ENCODE results near the gene CAPN5. TPM values are rescaled to one million over a fixed set of nuclear protein-coding genes. Genes with fewer than 3 reads are reported as not detected.

The CAPN5 gene
- total RNA-seq, 1 donor from 2014 or later = 8.6 TPM

DNA sequence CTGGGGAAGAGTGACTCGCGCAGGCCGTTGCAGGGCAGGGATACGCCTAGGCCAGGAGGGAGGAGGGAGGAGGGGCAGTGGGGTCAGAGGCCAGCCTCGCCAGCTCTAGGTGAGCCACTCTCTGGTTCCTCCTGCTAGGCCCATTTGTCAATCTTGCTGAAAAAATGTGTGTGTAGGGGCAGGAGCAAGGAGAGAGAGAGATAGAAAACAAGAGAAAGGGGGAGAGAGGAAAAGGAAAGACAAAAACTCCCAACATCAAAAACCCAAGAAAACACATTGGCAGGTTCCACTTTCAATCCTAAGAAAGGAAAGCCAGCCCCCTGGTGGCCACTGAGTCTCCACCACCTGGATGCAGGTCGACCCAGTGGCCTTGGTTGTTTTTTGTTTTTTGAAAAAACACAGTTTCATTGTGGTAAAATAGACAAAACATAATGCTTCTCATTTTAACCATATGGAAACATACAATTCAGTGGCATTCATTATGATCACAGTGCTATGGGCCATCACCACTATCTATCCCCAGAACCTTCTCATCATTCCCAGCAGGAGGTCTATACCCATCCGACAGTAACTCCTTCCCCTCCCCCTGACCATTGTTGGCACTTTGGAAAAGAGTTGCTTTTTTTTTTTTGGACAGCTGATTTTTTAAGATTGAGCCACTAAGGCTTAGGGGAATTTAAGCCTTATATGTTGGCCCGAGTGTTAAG is 46.8 kb downstream of the CAPN5 start:
- FAIRE-seq (no peak), DNase-seq (ENCODE audit: low spot score in 2 of 2) (peak in 1 of 2 donors; percentile 69)

DNA sequence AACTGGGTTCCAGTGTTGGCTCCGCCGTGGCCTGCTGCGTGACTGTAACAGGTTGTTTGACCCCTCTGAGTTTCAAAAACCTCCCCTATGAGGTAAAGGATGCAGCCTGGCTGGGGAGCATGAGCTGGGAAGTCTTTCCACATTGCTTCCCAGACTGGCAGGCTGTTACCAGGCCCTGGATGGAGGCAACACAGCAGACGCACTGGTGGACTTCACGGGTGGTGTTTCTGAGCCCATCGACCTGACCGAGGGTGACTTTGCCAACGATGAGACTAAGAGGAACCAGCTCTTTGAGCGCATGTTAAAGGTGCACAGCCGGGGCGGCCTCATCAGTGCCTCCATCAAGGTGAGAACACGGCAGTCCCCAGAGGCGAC is 47.3 kb downstream of the CAPN5 start:
- DNase-seq (ENCODE audit: low spot score in 2 of 2) (no peak), FAIRE-seq (no peak)

DNA sequence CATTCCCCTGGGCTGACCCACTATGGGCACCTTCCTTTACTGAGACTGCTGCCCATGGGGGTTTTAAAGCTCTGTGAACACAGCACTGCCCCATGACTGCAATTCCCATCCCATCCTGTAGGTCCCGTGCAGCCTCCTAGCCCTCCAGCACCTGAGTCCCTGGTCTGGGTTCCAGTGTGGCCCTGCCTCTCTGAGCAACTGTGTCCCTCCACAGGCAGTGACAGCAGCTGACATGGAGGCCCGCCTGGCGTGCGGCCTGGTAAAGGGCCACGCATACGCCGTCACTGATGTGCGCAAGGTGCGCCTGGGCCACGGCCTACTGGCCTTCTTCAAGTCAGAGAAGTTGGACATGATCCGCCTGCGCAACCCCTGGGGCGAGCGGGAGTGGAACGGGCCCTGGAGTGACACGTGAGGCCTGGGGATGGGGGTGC is 48.4 kb downstream of the CAPN5 start:
- DNase-seq (ENCODE audit: low spot score in 2 of 2) = no peak
- FAIRE-seq = no peak

DNA sequence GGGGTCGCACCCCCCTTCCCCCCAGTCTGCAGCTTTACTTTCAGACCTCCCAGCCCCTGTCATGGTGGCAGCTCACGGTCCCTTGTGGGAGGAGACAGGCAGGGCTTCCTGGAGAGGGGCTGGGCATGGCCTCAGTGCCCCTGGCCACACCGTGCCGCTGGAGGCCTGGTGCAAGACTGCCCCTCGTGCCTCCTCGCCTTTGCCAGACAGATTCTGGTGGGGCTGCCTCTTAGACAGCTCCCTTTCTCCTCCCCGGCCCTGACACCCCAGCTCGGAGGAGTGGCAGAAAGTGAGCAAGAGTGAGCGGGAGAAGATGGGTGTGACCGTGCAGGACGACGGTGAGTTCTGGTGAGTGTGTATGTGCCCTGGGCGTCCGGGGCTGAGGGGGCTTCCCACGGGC is 49.2 kb downstream of the CAPN5 start:
- DNase-seq (ENCODE audit: low spot score in 2 of 2) (no peak), FAIRE-seq (no peak)

DNA sequence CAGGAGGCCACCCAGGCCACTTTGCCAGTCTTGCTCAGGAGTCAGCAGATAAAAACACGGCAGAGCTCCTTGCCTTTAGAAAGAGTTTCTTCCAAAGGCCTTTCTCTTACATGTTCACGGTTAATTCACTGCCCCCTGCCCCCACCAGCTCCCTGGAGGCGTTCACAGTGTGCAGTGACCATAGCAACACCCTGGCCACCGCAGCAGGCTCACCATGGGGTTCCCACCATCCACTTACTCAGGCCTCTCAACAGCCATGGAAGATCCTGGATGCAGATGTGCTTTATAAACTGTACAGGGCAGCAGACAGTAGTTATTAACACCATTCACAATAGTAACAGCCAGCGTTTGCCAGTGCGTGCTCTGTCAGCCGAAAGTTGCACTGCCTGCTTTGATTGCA is 50.7 kb downstream of the CAPN5 start:
- FAIRE-seq = no peak

DNA sequence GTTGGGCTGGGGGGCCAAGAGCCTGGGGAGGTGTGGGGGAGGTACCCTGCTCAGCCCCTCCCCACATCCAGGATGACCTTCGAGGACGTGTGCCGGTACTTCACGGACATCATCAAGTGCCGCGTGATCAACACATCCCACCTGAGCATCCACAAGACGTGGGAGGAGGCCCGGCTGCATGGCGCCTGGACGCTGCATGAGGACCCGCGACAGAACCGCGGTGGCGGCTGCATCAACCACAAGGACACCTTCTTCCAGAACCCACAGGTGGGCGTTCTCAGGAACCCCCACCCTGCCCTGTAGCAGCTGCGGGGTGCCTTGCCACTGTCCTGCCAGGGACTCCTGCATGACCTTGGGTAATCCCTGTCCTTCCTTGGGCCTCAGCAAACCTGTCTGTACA is 51.3 kb downstream of the CAPN5 start:
- no peak for FAIRE-seq
- no peak for DNase-seq (ENCODE audit: low spot score in 2 of 2)

More for the DNA sequence above, 50.7 kb downstream of the CAPN5 start:
- no peak for DNase-seq (ENCODE audit: low spot score in 2 of 2)

DNA sequence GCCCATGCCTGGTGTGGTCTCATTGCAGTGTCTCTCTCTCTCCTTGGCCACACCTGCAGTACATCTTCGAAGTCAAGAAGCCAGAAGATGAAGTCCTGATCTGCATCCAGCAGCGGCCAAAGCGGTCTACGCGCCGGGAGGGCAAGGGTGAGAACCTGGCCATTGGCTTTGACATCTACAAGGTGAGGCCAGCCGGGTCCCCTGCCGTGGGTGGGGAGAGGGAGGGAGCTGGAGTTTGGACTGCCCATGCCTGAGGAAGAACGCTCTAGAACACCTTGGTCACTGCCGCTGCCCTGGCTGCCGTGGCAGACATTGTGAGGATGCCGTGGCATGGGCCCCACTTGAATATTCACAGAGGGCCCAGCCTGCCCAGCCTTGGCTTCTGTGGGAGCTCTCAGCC is 52.2 kb downstream of the CAPN5 start:
- FAIRE-seq (no peak), DNase-seq (ENCODE audit: low spot score in 2 of 2) (no peak)

DNA sequence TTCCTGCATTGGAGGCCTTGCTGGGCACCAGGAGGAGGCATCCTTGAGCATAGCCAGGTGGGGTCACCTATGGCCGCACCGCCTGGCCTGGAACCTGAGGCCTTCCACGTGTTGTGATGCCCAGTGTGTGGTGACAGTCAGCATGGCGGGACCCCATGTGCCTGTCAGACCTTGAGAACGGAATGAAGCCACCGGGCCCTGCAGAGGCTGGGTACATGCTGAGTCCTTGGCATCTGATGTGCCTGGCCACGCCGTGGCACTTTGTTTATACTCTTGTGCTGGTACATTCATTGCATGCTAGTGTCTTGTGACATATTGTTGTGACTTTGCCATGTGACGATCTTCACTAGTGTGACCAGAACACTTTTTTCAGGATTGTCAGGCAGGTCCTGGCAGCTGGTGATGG is 52.8 kb downstream of the CAPN5 start:
- DNase-seq (ENCODE audit: low spot score in 2 of 2) = no peak
- FAIRE-seq = no peak

DNA sequence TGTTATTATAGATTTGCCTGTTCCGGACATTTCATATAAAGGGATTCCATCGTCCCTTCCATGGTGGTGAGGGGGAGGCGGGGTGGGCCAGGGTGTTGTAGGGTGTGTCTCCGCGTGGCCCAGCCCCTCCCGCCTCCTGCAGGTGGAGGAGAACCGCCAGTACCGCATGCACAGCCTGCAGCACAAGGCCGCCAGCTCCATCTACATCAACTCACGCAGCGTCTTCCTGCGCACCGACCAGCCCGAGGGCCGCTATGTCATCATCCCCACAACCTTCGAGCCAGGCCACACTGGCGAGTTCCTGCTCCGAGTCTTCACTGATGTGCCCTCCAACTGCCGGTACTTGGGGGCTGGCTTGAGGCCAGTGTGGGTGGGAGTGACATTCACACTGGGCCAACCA is 53.8 kb downstream of the CAPN5 start:
- DNase-seq (ENCODE audit: low spot score in 2 of 2) (no peak), FAIRE-seq (no peak)

DNA sequence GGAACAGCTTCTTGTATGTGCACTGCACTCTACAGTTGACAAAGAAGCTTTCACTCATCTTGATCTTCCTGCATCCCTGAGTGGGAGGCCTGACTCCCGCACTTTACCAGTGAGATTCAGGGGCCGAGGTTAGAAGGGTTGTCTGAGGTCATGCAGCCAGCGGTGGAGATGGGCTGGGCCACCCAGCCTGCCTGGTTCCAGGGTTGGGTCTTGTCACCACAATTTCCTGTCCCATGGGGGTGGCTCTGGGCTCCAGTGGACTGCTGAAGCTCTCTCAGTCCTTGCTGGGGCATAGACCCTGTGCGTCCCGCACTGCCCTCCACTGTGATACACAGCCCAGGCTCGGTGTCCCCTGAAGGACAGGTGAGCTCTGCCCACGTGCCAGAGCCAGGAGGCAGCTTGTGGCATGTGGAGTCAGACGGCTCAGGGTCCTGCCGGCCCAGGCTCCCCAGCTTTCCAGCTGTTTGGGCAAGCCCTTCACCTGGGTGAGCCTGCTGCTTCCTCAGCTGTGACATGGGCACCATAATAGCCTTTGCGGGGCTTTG is 54.4 kb downstream of the CAPN5 start:
- no peak for FAIRE-seq
- no peak for DNase-seq (ENCODE audit: low spot score in 2 of 2)

DNA sequence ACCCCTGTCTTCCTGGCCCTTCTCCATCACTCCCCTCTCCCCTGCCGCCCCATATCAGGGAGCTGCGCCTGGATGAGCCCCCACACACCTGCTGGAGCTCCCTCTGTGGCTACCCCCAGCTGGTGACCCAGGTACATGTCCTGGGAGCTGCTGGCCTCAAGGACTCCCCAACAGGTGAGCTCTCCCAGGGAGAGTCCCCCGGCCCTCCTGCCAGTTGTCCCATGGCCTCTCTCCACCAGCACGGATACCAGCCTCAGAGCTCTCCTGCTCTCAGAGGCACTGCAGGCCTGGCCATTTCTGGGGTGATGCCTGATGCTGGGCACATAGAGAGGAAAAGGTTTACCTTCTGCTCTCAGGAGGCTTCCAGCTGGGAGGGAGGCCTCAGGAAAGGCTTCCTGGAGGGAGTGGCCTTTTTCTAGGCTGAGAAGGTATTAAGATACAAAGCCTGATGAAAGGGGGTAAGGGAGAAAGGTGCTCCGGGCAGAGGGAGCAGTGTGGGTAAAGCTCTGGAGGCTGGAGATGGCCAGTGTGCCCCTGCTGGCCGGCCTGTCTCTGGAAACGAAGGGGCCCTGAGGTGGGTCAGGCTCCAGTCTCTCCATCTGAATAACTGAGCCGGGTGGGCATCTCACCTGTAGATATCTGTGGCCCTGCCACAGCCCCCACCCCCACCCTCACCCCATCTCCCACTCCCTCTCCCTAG is 55.3 kb downstream of the CAPN5 start:
- DNase-seq (ENCODE audit: low spot score in 2 of 2) (no peak), FAIRE-seq (no peak)

DNA sequence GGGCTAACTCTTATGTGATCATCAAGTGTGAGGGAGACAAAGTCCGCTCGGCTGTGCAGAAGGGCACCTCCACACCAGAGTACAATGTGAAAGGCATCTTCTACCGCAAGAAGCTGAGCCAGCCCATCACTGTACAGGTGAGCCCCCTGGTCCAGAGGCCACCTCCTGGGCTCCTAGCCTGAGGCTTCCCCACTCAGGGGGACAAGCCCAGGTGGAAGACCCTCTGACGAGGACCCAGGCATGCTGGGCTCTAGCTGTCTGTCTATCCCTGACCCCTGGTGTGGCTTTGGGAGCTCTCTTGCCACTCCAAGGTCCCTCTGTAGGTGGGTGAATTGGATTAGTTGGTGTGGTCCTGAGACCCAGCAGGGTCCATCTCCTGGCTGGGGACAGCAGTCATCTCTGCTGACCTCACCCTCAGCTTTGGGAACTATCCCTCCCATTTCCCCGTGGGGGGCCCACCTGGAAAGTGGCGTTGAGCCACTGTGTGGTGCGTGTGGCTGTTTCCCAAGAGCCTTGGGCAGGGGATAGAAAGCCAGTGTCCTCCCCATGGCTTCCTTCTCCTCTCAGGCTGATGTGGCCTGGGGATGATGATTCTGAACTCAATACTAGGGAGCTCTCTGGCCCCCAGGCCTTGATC is 55.9 kb downstream of the CAPN5 start:
- DNase-seq (ENCODE audit: low spot score in 2 of 2) = no peak
- no peak for FAIRE-seq

DNA sequence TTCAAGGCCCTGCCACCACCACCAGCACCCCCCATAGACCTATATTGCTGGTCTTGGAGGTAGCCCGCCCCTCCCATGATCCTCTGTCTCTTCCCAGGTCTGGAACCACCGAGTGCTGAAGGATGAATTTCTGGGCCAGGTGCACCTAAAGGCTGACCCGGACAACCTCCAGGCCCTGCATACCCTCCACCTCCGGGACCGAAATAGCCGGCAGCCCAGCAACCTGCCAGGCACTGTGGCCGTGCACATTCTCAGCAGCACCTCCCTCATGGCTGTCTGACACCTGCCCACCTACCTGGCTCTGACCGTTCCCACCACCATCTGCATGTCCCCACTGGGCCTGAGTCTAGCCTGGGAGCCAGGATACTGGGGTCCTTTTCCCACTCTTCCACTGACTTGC is 56.8 kb downstream of the CAPN5 start:
- no peak for DNase-seq (ENCODE audit: low spot score in 2 of 2)
- no peak for FAIRE-seq

DNA sequence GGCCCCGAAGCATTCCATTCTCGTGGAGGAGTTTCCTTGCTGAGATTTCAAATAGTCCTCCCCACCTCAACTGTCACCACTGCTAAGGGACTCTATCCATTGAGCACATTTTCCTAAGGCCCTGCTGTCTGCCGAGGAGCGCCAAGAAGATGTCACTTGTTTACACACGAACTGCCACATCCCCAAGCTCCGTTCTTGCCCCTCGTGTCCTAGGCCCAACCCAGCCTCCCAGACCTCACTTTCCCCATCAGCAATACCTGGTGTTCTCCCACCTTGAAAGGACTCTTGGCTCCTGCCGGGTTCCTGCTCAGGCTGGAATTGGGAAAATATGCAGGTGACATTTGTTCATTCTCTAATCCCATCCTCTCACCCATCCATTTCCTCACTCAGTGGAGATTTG is 57.3 kb downstream of the CAPN5 start:
- FAIRE-seq (no peak), DNase-seq (ENCODE audit: low spot score in 2 of 2) (no peak)

DNA sequence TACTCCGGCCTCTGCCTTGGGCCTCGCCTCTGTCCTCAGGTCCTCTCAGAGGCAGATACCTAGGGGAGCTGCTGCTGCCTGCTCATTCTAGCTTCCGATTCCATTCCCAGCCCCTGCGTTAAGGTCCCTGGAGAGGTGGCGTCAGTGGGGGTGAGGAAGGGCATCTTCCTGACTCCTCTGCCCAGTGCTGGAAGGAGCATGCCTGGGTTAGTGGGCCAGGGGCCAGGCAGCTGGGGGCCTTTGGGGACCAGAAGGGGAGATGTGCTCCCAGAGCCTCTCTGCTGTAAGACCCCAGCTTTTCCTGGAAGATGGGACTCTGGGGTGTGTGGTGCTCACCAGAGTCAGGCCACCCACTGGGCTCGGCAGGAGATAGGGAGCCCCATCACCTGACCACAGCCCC is 57.7 kb downstream of the CAPN5 start:
- DNase-seq (ENCODE audit: low spot score in 2 of 2) (no peak), FAIRE-seq (no peak)

DNA sequence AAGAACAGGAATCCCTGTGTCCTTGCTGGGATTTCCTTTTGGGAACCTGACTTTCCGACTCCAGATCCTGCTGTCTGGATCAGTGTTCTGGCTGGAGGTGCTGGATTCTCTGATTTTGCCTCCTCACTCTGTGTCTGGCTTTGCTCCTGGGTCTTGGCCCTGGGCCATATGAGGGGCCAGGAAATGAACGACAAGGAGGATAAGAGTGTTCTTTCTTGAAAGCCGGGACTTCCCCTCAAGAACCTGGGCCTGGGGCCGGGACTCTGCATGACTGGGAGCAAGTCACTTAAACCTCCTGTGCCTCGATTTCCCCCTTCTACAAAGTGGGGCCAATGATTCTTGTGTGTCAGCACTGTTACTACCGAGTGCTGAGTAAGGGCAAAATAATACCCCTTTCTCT is 58.4 kb downstream of the CAPN5 start:
- DNase-seq (ENCODE audit: low spot score in 2 of 2) (no peak), FAIRE-seq (no peak)

DNA sequence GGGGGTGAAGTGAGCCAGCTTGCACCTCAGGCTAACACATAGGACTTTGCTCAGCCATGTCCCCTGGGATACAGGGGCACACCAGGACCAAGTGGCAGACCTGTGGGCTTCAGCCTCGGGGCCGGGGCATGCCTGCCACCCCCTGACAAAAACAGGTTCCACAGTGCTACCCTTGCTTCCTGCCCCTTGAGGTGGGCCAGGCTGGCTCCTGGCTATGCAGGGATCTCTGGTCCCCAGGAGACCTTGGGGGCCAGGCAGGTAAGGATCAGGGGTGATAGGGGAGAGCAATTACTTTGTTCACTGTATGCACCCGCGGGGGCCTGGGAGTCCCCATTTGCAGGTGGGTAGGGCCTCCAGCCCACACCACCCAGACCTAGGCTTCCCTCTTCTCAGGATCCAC is 58.9 kb downstream of the CAPN5 start:
- DNase-seq (ENCODE audit: low spot score in 2 of 2) (no peak), FAIRE-seq (no peak)

DNA sequence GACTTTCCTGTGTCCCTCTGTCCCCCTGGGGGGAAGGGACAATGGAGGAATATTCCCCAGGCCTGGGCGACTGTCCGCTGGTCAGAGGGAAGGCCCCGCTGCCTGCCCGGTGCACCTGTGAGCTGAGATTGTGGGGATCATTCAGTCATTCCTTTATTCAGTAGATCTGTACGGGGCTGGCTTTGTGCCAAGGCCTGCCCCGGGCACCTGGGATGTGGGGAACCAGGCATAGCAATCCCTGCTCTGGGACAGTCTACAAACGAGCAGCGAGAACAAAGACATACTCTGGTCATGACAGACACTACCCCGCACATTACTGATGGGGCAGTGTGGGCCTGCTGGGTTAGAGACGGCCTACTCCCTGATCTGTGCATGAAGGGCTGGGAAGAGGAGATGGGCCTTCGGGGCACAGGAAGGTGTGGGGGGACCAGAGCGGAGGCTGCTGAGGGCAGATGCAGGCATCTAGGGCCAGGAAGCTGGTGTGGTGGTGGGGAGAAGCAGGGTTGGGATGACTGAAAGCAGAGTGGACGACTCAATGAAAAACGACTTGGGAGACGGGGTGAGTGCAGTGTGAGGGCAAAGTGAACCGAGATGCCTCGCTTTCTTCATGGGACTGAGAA is 59.5 kb downstream of the CAPN5 start:
- no peak for FAIRE-seq
- DNase-seq (ENCODE audit: low spot score in 2 of 2) = no peak

DNA sequence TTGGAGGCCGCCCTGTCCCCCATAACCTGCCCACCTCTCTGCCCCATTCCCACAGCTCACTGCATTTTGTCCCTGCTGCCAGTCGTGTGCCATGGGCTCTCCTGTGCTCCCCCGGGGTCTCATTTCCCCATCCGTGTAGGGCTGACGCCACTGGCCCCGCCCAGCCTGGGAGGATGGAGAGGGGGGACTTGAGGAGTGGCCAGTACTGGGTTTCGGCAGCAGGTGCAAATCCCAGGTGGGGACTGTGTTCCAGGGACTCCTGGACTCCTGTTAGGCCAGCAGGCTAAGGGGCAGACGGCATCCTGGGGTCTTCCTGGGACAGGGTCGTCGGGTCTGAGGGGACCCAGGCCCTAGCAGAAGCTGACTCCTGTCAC is 60.1 kb downstream of the CAPN5 start:
- no peak for DNase-seq (ENCODE audit: low spot score in 2 of 2)
- no peak for FAIRE-seq

DNA sequence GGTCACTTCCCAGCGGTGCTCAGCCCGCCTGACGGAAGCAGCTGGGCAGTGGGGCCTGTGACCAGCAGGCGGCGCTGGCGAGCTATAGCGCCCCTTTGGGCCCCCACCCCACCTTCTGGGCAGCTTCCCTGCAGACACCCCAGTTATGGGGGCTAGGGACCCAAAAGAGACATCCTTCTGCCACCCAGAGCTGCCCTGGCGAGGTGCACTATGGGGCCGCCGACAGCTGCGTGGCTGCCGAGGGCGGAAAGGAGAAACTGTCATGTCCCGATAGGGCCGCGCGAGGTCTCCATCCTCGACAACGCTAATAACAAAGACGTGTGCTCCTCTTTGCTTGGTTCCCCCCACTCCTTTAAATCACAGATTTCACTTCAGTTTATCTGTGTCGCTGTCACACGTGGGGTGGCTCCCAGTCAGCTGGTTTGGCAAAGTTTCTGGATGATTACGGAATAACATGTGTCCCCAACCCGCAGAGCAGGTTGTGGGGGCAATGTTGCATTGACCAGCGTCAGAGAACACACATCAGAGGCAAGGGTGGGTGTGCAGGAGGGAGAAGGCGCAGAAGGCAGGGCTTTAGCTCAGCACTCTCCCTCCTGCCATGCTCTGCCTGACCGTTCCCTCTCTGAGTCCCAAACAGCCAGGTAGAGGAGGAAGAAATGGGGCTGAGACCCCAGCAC is 60.6 kb downstream of the CAPN5 start:
- FAIRE-seq (no peak), DNase-seq (ENCODE audit: low spot score in 2 of 2) (peak; percentile 65 to 75)

Data from frontal cortex (tissue), 4 donors.